ENCODE data around the gene PLGRKT.
"Not testable (repeated sequence)": the region's sequence is repeated elsewhere in the genome, so short reads cannot be mapped to it uniquely, and the experiment has no call there.

PLGRKT gene

DNA sequence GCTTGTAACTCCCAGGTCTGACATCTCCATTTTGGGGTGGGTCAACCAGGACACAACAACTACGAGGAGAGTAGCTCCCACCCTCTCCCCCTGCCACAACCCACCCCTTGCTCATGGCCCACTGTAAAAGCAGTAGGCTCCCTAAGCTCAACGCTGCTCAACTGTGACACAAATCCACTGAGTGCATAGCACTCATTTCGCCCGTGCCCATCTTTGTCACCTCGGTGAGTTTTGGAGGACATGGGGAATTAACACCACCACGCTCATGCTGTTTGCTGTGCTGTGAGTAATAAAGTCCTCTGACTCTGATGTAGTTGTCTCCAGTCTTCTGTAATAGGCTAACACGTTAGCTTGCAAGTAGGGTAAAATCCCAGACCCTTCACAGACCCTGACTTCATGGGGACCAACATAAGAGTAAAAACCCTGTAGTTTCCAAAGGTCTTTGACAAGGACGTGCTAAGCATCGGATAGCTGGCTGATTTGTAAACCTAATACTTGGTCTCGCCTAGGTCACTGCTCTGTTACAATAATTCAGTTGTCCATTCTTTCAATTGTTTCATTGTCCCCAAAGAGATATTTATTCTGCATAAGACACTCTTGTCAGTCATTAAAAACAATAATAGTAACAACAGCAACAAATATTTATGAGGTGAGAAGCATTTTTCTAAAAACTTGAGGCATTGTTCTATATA lies 7.7 kb downstream of the PLGRKT start:
- H3K4me3 ChIP-seq (ENCODE audit: low read length) = no peak overlapping the region
- no peak for TF ChIP-seq ZNF274 (IDR thresholded peaks at IDR 0.05; ENCODE audit: low read depth, low read length)

- TF ChIP-seq ZNF274 (IDR thresholded peaks at IDR 0.05; ENCODE audit: low read depth, low read length) = no peak
- no peak overlapping the region for H3K4me3 ChIP-seq (ENCODE audit: low read length)
Measured at GRCh38 chr9:5428794-5429528, 8.8 kb downstream of the PLGRKT start.

DNA sequence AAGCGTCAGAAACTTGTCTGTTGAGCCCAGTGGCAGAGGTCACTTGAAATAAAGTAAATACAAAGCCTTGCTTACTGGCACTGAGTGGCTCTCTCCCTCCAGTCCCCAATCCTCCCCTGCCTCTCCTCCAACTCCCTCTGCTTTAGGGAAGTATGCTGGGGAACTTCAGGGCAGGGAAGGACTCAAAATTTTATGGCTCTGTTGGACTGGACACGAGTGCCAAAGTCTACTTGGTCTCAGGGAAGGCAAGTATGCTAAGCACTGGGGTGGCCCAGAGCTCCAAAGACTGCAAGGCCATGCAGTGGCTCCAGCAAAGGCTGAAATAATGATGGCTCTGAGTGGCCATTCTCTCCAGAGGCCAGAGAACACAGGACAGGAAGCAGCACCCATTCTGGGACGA lies 9.6 kb downstream of the PLGRKT start:
- TF ChIP-seq ZNF274 (IDR thresholded peaks at IDR 0.05; ENCODE audit: low read depth, low read length) = no peak
- no peak overlapping the region for H3K4me3 ChIP-seq (ENCODE audit: low read length)

- H3K4me3 ChIP-seq (ENCODE audit: low read length) = no peak overlapping the region
- no peak for TF ChIP-seq ZNF274 (IDR thresholded peaks at IDR 0.05; ENCODE audit: low read depth, low read length)
Measured at GRCh38 chr9:5427005-5427404, 10.7 kb downstream of the PLGRKT start.

DNA sequence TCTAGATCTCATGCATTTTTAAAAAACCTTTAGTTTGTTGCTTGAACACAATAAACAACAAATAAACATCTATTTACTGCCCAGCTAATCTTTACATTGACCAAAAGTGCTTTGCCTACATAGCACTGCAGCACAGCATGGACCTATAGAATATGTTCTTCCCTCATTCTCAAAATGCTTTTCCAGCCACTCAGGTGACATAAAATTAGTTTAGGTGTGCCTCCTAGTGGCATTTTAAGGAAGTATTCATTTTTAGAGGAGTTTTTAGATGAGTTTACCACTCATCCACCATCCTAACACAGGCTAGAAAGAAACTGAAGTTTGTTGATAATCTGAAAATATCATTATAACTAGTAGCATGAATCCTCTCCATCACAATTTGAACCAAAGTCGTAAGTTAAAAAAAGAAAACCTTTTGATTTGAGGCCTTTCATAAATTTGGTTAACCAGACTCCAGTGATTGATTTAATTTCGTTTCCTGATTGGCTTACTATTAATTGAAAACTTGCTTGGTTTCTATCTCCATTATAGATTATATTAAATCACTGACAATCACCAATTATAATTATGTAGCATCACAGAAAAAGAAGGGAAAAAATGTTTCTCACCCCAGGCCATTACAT lies 12.6 kb downstream of the PLGRKT start:
- no peak overlapping the region for H3K4me3 ChIP-seq (ENCODE audit: low read length)
- TF ChIP-seq ZNF274 (IDR thresholded peaks at IDR 0.05; ENCODE audit: low read depth, low read length) = no peak

DNA sequence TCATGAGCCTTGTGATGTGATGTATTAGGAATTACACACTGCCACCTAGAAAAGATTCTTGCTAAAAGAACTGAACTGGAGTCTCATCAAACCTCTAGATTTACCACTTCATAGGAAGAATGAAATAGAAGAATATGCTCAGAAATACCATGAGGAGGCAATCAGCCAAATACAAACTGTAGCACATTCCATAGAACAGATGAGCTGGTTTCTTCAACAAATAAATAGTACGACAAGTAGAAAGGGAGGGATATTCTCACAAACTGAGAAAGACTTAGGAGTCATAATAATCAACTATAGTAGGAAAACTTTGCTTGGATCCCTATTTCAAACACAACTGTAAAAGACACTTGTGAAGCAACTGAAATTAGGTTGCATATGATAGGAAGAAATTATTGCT lies 15.4 kb downstream of the PLGRKT start:
- no peak overlapping the region for H3K4me3 ChIP-seq (ENCODE audit: low read length)
- TF ChIP-seq ZNF274 (IDR thresholded peaks at IDR 0.05; ENCODE audit: low read depth, low read length) = no peak

DNA sequence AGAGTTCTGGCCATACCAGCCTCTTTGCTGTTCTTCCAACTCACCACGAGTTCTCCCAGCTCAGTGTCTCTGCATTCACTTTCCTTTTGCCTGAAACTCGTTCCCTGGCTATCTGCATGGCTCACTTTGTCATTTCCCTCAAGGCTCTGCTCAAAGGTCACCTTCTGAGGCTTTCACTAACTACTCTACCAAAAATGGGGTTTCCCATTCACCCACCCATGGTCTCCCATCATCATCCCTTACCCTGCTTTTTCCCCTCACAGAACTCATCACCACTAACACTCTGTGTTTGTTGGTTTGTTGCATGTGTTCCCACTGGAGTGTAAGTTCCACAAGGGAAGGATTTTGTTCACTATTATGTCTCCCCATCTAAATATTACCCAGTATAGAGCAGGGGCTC lies 16.6 kb downstream of the PLGRKT start:
- no peak for TF ChIP-seq ZNF274 (IDR thresholded peaks at IDR 0.05; ENCODE audit: low read depth, low read length)
- no peak overlapping the region for H3K4me3 ChIP-seq (ENCODE audit: low read length)

- no peak for TF ChIP-seq ZNF274 (IDR thresholded peaks at IDR 0.05; ENCODE audit: low read depth, low read length)
- H3K4me3 ChIP-seq (ENCODE audit: low read length) = no peak overlapping the region
Measured at GRCh38 chr9:5419987-5420386, 17.7 kb downstream of the PLGRKT start.

GRCh38 chr9:5418481-5418880 lies 19.2 kb downstream of the PLGRKT start:
- TF ChIP-seq ZNF274 (IDR thresholded peaks at IDR 0.05; ENCODE audit: low read depth, low read length) = no peak
- no peak overlapping the region for H3K4me3 ChIP-seq (ENCODE audit: low read length)

GRCh38 chr9:5416953-5417352 lies 20.8 kb downstream of the PLGRKT start:
- H3K4me3 ChIP-seq (ENCODE audit: low read length) = no peak overlapping the region
- no peak for TF ChIP-seq ZNF274 (IDR thresholded peaks at IDR 0.05; ENCODE audit: low read depth, low read length)

DNA sequence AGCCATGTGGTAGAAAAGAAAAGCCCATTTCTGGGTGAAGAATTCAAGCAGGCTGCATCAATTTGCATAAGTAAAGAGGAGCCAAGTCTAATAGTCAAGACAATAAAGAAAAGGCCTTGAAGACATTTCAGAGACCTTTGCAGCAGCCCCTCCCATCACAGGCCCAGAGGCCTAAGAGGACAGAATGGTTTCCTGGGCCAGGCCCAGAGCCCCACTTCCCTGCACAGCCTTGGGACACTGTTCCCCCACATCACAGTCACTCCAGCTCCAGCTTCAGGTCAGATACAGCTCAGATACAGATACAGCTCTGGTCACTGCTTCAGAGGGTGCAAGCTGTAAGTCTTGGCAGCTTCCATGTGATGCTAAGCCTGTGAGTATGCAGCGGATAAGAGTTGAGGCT lies 29.1 kb downstream of the PLGRKT start:
- no peak overlapping the region for H3K4me3 ChIP-seq (ENCODE audit: low read length)
- no peak for TF ChIP-seq ZNF274 (IDR thresholded peaks at IDR 0.05; ENCODE audit: low read depth, low read length)

- no peak for TF ChIP-seq ZNF274 (IDR thresholded peaks at IDR 0.05; ENCODE audit: low read depth, low read length)
- H3K4me3 ChIP-seq (ENCODE audit: low read length) = no peak overlapping the region
Measured at GRCh38 chr9:5402217-5402616, 35.5 kb downstream of the PLGRKT start.

- not testable (repeated sequence) for H3K4me3 ChIP-seq (ENCODE audit: low read length)
Measured at GRCh38 chr9:5397547-5397946, 40.2 kb downstream of the PLGRKT start.

DNA sequence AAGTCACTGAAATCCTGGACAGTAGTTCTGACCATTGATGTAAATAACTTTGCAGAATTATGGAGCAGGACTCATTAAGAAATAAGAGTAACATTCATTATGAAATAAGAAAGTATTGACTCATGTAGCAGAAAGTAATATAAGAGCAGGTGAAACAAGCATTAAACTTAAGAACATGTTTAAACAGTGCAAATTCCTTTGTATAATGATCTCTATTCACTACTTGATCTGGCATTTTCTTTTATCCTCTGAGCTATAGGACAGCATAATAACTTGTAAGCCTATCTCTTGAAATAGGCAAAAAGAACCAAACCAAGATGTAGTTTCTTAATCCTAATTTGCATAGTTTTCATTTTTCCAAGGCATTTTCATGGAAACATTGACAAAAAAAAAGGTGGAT lies 42.3 kb downstream of the PLGRKT start:
- no peak overlapping the region for H3K4me3 ChIP-seq (ENCODE audit: low read length)
- no peak for TF ChIP-seq ZNF274 (IDR thresholded peaks at IDR 0.05; ENCODE audit: low read depth, low read length)

DNA sequence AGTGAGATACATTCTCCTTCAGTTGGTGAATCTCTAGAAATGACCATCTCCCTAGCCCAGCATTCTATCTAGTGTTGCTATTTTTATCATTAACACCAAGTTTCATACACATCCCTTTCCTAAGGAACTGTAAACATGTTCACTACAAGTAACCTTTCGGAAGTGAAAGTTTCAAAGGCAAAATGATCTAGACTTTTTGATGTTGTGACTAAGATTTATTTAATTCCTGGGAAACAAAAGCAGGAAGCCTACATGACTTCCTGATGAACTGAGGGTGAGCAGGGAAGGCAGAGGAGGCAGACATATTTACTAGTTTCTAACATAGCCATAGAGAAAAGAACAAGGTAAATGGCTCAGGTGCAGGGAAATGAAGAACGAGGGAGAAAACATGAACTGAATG lies 43.7 kb downstream of the PLGRKT start:
- H3K4me3 ChIP-seq (ENCODE audit: low read length) = not testable (repeated sequence)
